K562 (cell line): ENCODE data around the gene TECPR1. TPM values are rescaled to one million over a fixed set of nuclear protein-coding genes. Genes with fewer than 3 reads are reported as not detected.
A peak's percentile ranks its signal among the peaks of the same experiment; 100 is the strongest.

Experiments
- ATAC-seq: fragments of 200-7000 bp; cut with Tn5 transposase; 3 replicates; pipeline ENCODE4 v1.9.1; 2020; ENCODE audit warnings: moderate library complexity
- BruUV-seq: library from RNA; stranded (reverse); fragments of 400-500 nt; replicated peaks from 2 replicates; lab custom pipeline; 2021; lab: Mats Ljungman, UMichigan
- CTCF ChIA-PET: fragments of 300-600 bp; formaldehyde crosslinking; extraction: SDS; loops from one replicate; lab custom pipeline; 2021; ENCODE audit warnings: low intra/inter-chr PET ratio; lab: Yijun Ruan, JAX
- POLR2A ChIA-PET: fragments of 300-600, 350-650 bp; sonication (Branson Sonifier 250); formaldehyde crosslinking; extraction: SDS; loops from one replicate; lab custom pipeline; 2021; ENCODE audit warnings: antibody characterized with exemption, inconsistent platforms; lab: Yijun Ruan, JAX
- DNase-seq, 4 experiments: peaks; one replicate each; pipeline versions ENCODE4 v3.0.0 to v3.0.0-alpha.2; 2011 to 2018; ENCODE audit warnings: low spot score in 3 of 4, mixed read lengths in 3 of 4; ENCODE audit errors: extremely low read depth in 1 of 4
- FAIRE-seq: peaks from 2 replicates; lab custom pipeline; 2011; peaks lifted over from hg19 to GRCh38; lab: Jason Lieb, UNC
- H2AFZ ChIP-seq: 2 replicates; pipeline ENCODE4 v1.6.0; 2011; ENCODE audit warnings: low read depth, low read length, control low read depth, inconsistent platforms
- H3K27ac ChIP-seq: fragments of 200-600 bp; 3 replicates; pipeline ENCODE4 v1.8.0; 2011; ENCODE audit warnings: low read depth, mild to moderate bottlenecking, control low read depth, inconsistent platforms, low read length, moderate library complexity, mixed read lengths; ENCODE audit errors: extremely low read depth
- H3K27me3 ChIP-seq, 2 experiments: fragments of 300-600 bp in 1 of 2; 2 replicates in 1 of 2; 3 replicates in 1 of 2; pipeline versions ENCODE4 v1.6.0 to v1.8.0; 2011; ENCODE audit warnings: inconsistent platforms in 2 of 2, low read length in 2 of 2, mild to moderate bottlenecking in 1 of 2, mixed read lengths in 1 of 2, moderate library complexity in 1 of 2; ENCODE audit not compliant: control insufficient read depth in 2 of 2, insufficient read depth in 2 of 2
- H3K36me3 ChIP-seq: fragments of 300-600 bp; 3 replicates; pipeline ENCODE4 v1.8.0; 2011; ENCODE audit warnings: mild to moderate bottlenecking, low read length, inconsistent platforms; ENCODE audit not compliant: control insufficient read depth, insufficient read depth
- H3K4me1 ChIP-seq, 2 experiments: fragments of 200-600 bp in 1 of 2; replicated peaks in 1 of 2; 2 replicates in 1 of 2; 3 replicates in 1 of 2; pipeline versions ENCODE4 v1.5.1 to v1.8.0; 2011; ENCODE audit warnings: inconsistent platforms in 2 of 2, low read length in 2 of 2, mild to moderate bottlenecking in 1 of 2, mixed read lengths in 1 of 2, moderate library complexity in 1 of 2; ENCODE audit not compliant: control insufficient read depth in 2 of 2, insufficient read depth in 2 of 2
- H3K4me2 ChIP-seq: 2 replicates; pipeline ENCODE4 v1.6.1; 2011; ENCODE audit warnings: low read length, control low read depth, inconsistent platforms, mixed read lengths; ENCODE audit not compliant: insufficient read depth
- H3K4me3 ChIP-seq: fragments of 200-600 bp; sonication (generic), shearing (Covaris generic); 2 replicates; pipeline ENCODE4 v1.5.1; 2016; ENCODE audit warnings: control low read depth, inconsistent platforms
- H3K79me2 ChIP-seq: fragments of 200-600 bp; 3 replicates; pipeline ENCODE4 v1.8.0; 2011; ENCODE audit warnings: low read length, inconsistent platforms; ENCODE audit not compliant: control insufficient read depth, insufficient read depth
- H3K9ac ChIP-seq, 2 experiments: 2 replicates each; pipeline versions ENCODE4 v1.6.0 to v1.6.1; 2011; ENCODE audit warnings: low read depth in 2 of 2, low read length in 2 of 2, control low read depth in 1 of 2, inconsistent platforms in 1 of 2, mild to moderate bottlenecking in 1 of 2, mixed read lengths in 1 of 2; ENCODE audit not compliant: insufficient read depth in 1 of 2
- H3K9me1 ChIP-seq: one replicate; pipeline ENCODE4 v1.6.0; 2011; ENCODE audit warnings: inconsistent platforms, mild to moderate bottlenecking, low read length, moderate library complexity; ENCODE audit not compliant: control insufficient read depth, insufficient read depth
- H3K9me3 ChIP-seq: replicated peaks from 2 replicates; pipeline ENCODE4 v1.5.1; 2011; ENCODE audit warnings: low read depth, low read length, inconsistent platforms; ENCODE audit not compliant: control insufficient read depth, insufficient read depth
- H4K20me1 ChIP-seq: replicated peaks from 2 replicates; pipeline ENCODE4 v1.6.1; 2011; ENCODE audit warnings: low read length, inconsistent platforms, mixed read lengths; ENCODE audit not compliant: control insufficient read depth, insufficient read depth
- FOXJ2 ChIP-seq: fragments of 200-800 bp; sonication (Bioruptor generic); IDR thresholded peaks from 2 replicates; pipeline ENCODE4 v1.6.1; 2016; ENCODE audit warnings: missing genetic modification characterization, missing compliant biosample characterization
- MAX ChIP-seq: sonication (generic); formaldehyde crosslinking; IDR thresholded peaks from 2 replicates; pipeline ENCODE4 v1.9.0; 2022; ENCODE audit warnings: mild to moderate bottlenecking, missing genetic modification reagents
- PCBP1 ChIP-seq: fragments of 200-400 bp; formaldehyde crosslinking; IDR thresholded peaks from 2 replicates; pipeline ENCODE4 v1.6.1; 2018; ENCODE audit warnings: mild to moderate bottlenecking, low read depth, low read length; ENCODE audit not compliant: poor library complexity, severe bottlenecking
- RBFOX2 ChIP-seq: fragments of 200-400 bp; formaldehyde crosslinking; IDR thresholded peaks from 2 replicates; pipeline ENCODE4 v1.6.1; 2017; ENCODE audit warnings: low read depth, mild to moderate bottlenecking, low read length, moderate library complexity
- SAFB ChIP-seq: fragments of 200-400 bp; formaldehyde crosslinking; IDR thresholded peaks from 2 replicates; pipeline ENCODE4 v1.6.1; 2017; ENCODE audit warnings: low read depth, low read length, borderline replicate concordance
- STAT5A ChIP-seq: IDR thresholded peaks from 2 replicates; pipeline ENCODE4 v1.6.1; 2012; ENCODE audit warnings: low read length, inconsistent platforms, borderline replicate concordance
- WGBS: fragments of 100-300 bp; shearing (Covaris generic); methylation state at CpG from one replicate; pipeline ENCODE4 v1.1.6; 2016; ENCODE audit warnings: low coverage, mixed read lengths; ENCODE audit not compliant: insufficient coverage; ENCODE audit errors: missing lambda C conversion rate; 5-methylcytosine and 5-hydroxymethylcytosine counted together
- in situ Hi-C: fragments of 300-500 bp; cut with MboI; formaldehyde crosslinking; loops from 4 replicates; pipeline ENCODE4 v1.15.0; 2018; ENCODE audit warnings: inconsistent platforms, mixed read lengths
- intact Hi-C: fragments of 100-400 bp; cut with micrococcal nuclease; formaldehyde crosslinking; loops from 2 replicates; pipeline ENCODE4 v1.14.2; 2022
- polyA plus RNA-seq, 8 experiments: library from polyadenylated mRNA; depleted of rRNA in 4 of 8; stranded (reverse) in 5 of 8; unstranded in 3 of 8; fragments of >200 nt; fragmentation: Nextera tagmentation in 2 of 8; fragmentation: Illumina TruSeq in 1 of 8; extraction: Ambion mirVana in 2 of 8; extraction: Trizol in 1 of 8; gene quantifications; 2 replicates each; pipeline versions ENCODE4 v1.2.1 to v1.2.3, GENCODE V29; 2011 to 2014; ENCODE audit warnings: inconsistent platforms in 1 of 8, missing spikeins in 1 of 8
- total RNA-seq, 7 experiments: library from RNA; depleted of rRNA in 6 of 7; stranded (reverse); fragments of >200 nt in 6 of 7; fragmentation: Illumina TruSeq in 2 of 7; extraction: Trizol in 2 of 7; gene quantifications; 2 replicates each; pipeline versions ENCODE4 v1.2.1 to v1.2.3, GENCODE V29; 2011 to 2021; ENCODE audit warnings: low replicate concordance in 1 of 7

Gene TECPR1
- total and polyA plus RNA-seq, 9 of the 15 experiments (the other 6 are each of a cell fraction or from before 2014, with no cell fraction given), result 0.17 to 15.0 (median 2.2) TPM

GRCh38 chr7:98286093-98286539 lies 34.1 kb upstream of the TECPR1 start (continued):
- TF ChIP-seq MAX (CRISPR knock-in tag), result peak; percentile 85

GRCh38 chr7:98285157-98286092 lies 33.4 kb upstream of the TECPR1 start:
- WGBS, result 46% methylated on average over 19 of the region's 21 CpGs
- FAIRE-seq (no peak), ATAC-seq (no peak), DNase-seq (no peak)
- H3K79me2 ChIP-seq, result peaks cover 21% of the 10 kb centered on the region
- H4K20me1 ChIP-seq, result peaks cover 5% of the 10 kb centered on the region; the same call in 1 of the 2 replicates
- in situ Hi-C loops, result no loop called here
- no peak overlapping the region for H3K4me2 ChIP-seq
- peaks cover 9 to 70% of the 10 kb centered on the region in 2 experiments; a peak in 4 of 5 replicates for H3K4me1 ChIP-seq
- peaks cover 23% of the 10 kb centered on the region; the same call in 2 of the 3 replicates for H3K36me3 ChIP-seq
- BruUV-seq, result no TSS peak
- ChIA-PET POLR2A (interaction anchor here (0.7 to 1.6 kb wide), 3 partner anchors 50 to 144 kb away, joined by 3 to 8 read pairs (median 5); no protein-coding TSS in a partner anchor), CTCF (no interaction called here)
- H3K27me3 ChIP-seq, result peaks cover 0 to 35% of the 10 kb centered on the region in 2 experiments; a peak in 2 of 5 replicates
- intact Hi-C loops, result no loop called here
- H3K27ac ChIP-seq, result 0 out of 3 replicates have a peak overlapping the region, but pooled peaks have one; percentile 16
- peak overlapping the region in 1 of 2 experiments; percentile 88; a peak in 2 of 4 replicates for H3K9ac ChIP-seq
- H2AFZ ChIP-seq, result no peak overlapping the region
- H3K9me3 ChIP-seq, result no peaks in the 10 kb centered on the region
- TF ChIP-seq PCBP1 (peak; percentile 34), SAFB (no peak), FOXJ2 (tag) (no peak), RBFOX2 (peak; percentile 46), STAT5A (no peak)
- no peak overlapping the region for H3K4me3 ChIP-seq
- no peaks in the 10 kb centered on the region for H3K9me1 ChIP-seq
